ENCODE results near the gene NPTX1.
A peak's percentile ranks its signal among the peaks of the same experiment; 100 is the strongest.

NPTX1 gene

GRCh38 chr17:80503031-80503430 lies 26.6 kb upstream of the NPTX1 start:
- no peak for DNase-seq

GRCh38 chr17:80502578-80502877 lies 26.1 kb upstream of the NPTX1 start:
- DNase-seq = no peak

GRCh38 chr17:80501741-80502577 lies 25.6 kb upstream of the NPTX1 start:
- DNase-seq = no peak

- DNase-seq = no peak
Observed at GRCh38 chr17:80499961-80500665, 23.7 kb upstream of the NPTX1 start.

DNA sequence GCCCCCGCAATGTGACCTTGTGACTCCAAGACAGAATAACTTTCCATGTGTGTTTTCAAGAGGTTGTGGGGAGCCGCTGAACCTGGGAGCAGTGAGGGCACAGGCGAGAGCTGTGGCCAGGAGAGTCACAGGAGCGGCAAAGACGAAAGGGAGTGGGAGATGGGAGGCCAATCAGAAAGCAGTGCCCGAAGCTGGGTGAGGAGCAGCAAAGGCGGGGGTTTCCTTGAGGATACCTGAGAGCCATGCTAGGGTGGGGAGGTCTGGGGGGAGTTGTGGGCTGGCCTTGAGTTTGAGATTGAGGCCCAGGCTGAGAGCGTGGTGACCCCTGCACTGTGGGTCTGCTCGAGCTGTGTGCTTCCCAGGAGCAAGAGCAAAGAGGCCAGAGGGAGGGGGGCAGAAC lies 23.2 kb upstream of the NPTX1 start:
- DNase-seq = no peak

GRCh38 chr17:80498920-80499410 lies 22.6 kb upstream of the NPTX1 start:
- DNase-seq = no peak

- no peak for DNase-seq
Observed at GRCh38 chr17:80498242-80498919, 22.0 kb upstream of the NPTX1 start.

DNA sequence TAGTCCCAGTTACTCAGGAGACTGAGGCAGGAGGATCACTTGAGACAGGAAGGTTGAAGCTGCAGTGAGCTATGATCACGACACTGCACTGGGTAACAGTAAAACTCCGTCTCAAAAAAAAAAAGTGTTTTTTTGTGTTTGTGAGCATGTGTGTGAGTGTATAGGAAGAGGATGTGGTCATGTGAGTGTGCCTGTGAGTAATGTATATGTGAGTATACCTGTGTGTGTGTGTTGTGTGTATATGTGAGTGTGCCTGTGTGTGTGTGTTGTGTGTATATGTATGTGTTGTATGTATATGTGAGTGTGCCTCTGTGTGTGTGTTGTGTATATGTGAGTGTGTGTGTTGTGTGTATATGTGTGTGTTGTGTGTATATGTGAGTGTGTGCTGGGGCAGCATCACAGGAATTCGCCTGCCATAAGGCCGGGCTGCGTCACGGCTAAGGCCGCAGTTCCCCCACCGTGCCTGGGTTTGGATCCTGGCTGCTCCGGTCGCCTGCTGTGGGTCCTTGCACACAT lies 21.4 kb upstream of the NPTX1 start:
- DNase-seq = no peak

DNA sequence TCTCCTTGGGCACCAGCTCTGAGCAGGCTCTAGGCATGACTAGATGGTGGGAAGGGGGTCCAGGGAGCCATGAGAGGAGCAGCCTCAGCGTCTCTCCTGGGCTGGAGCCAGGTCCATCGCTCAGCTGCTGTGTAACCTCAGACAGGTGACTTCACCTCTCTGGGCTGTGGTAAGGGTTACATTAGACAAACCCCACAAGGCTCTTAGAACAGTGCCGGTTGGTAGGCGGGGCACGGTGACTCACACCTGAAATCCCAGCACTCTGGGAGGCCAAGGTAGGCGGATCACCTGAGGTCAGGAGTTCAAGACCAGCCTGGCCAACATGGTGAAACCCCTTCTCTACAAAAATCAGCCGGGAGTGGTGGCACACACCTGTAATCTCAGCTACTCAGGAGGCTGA lies 18.1 kb upstream of the NPTX1 start:
- DNase-seq = no peak

DNA sequence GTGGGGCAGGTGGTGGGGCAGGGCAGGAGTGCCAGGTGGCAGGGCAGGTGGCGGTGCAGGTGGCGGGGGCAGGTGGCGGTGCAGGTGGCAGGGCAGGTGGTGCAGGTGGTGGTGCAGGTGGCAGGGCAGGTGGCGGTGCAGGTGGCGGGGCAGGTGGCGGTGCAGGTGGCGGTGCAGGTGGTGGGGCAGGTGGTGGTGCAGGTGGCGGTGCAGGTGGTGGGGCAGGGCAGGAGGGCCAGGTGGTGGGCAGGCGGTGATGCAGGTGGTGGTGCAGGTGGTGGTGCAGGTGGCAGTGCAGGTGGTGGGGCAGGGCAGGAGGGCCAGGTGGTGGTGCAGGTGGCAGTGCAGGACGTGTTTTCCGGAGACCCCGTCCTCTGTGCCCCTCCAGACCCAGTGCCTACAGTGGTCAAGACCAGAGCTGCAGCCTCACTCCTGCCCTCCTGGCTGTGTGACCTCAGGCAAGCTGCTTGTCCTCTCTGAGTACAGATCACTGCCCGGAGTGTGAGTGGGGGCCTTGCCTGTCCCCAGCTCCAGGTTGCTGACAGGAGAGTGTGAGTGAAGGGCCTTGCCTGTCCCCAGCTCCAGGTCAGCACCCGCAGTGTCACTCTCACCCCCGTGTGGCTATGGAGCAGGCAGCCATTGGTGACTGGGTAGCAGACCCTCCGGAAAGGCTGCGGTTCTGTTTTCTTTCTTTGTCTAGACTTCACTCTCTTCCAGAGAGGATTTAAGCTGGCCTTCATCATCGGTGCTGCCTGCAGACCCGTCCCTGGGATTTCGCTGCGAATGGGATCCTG lies 16.1 kb upstream of the NPTX1 start:
- DNase-seq = no peak

DNA sequence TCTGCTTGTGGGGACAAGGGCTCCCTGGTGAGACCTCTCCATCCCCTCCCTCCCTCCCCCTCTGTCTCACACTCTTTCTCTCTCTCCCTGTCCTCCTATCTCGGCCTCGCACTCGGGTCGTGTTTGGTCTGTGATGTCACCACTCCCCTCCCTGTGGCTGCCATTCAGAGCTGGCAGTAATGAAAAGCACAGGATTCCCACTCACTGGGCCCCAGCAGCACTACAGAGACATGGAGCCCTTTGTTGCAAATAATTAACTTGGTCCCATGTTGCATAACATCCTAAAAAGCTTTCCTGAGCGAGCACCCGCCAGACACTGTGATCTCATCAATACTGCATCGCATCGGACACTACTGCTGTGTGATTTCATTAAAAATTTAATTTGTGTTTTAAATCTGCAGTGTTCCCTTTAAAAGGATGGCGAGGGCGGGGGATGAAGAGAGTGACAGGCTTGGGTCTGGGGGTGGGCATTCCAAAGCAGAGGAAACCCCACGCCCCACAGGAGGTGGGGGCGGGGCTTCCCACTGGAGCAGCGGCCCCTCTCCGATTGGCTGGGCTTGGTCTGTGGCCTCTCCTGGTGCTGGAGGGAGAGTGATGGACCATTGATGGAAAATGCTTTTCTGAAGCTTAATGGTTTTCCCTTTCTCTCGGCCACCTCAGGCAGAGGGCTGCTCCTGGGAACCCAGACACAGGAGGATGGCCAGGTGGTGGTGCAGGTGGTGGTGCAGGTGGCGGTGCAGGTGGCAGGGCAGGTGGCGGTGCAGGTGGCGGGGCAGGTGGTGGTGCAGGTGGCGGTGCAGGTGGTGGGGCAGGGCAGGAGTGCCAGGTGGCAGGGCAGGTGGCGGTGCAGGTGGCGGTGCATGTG lies 15.3 kb upstream of the NPTX1 start:
- peak; percentile 10 for DNase-seq

DNA sequence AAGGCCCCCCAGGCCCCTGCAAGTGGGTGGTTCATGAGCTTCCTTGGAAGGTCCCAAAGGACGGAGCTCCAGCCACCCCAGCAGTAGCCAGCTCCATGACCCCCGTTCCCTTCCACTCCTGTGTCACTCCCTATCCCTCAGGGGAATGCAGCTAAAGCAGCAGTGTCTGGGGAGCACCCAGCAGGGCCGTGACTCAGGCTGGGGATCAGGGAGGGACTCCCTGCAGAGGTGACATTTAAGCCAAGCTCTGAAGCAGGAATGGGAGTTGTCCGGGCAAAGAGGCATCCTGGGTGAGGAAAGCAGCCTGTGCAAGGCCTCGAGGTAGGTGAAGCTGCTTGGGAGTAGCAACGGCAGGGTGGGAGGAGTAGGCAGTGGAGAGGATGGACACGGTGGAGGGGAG lies 11.1 kb upstream of the NPTX1 start:
- DNase-seq = no peak

GRCh38 chr17:80486692-80487091 lies 10.3 kb upstream of the NPTX1 start:
- no peak for DNase-seq

DNA sequence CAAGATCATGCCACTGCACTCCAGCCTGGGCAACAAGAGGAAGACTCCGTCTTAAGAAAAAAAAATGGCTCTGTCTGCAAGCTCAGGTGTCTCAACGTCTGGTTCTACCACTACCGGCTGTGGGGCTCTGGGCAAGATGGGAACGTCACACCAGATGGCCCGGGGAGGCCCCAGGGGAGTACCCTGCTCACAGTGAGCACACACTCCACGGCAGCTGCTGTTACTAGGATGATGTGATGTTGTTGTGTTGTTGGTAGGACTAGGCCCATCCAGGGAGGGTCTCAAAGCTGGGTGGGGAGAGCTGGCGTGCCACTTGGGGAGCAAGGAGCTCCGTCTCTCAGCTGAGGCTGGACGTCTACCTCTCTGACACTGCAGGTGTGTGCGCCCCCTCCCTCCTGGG lies 9.4 kb upstream of the NPTX1 start:
- no peak for DNase-seq

DNA sequence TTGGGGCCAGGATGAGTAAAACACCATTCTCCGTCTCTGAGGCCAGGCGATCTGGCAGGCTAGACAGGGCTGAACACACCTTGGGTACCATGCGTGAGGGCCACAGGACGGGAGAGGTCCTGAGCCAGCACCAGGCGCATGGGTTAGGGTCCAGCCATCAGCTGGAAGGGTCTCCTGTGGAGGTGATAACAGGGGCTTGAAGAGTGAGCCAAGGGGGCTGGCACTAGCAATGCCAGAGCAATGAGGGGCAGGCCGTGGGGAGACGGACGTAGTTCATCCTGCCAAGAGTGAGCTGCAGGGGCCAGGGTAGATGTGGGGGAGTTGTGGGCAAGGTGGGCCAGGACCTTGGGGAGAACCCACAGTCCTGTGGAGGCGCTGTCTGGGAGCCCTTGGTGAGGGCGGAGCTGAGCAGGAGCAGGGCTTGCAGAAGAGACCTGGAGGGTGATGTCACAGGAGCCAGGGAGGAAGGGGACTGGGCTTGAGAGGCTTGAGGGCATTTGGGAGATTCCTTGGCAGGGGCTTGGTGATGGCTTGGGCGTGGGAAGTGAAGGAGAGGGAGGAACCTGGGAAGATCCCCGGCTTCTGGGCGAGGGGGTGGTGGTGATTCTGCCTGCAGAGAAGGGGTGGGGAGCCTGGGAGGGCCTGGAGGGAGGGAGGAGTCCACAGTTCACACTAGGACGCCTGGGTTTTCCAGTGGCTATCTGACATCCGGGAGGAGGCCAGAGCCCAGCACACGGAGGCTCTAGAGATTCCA lies 6.3 kb upstream of the NPTX1 start:
- DNase-seq = no peak

DNA sequence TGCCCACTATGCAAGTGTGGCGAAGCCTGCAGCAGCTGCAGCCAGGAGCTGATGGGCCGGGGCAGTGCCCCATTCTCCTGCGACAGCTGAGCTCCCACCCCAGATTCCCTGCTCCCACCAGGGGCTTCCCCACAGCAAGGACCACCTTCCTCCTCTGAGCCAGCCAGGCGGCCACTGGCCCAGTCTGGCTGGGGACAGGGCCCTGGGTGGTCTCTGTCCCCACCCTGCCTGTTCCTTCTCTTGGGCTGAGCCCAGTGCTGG lies 5.6 kb upstream of the NPTX1 start:
- no peak for DNase-seq

DNA sequence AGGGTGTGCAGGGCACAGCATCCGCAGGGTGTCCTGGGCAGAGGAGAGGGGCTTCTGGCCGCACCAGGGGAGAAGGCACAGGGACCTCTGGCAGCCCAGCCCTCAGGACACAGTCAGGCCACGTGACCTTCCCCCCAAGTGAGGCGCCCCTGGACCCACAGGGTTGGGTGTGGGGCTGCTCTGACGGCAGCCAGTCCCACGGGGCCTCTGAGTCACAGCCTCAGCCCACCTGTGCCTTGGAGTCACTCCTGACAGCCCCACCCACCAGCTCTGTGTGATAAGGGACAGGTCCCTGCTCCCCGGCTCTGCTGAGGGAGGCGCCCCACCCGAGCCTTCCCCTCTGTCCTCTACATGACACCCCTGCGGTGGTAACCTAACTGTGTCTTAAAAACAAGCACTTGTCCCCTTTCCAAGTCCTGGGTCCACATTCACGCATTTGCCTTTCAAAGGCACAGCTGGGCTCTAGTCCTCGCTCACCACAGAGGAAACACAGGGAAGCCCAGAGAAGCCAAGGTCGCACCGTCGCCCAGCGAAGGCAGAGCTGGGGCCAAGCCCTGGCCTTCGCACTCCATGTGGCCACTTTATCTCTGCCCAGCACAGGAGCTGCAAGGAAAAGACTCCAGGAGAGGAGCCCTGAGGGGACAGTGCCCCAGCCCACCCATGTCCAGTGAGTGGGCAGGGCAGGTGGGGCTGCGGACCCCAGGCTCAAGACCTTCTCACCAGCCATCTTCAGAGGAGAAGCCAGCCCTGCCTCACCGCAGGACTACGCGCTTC lies 5.1 kb upstream of the NPTX1 start:
- DNase-seq = no peak

- no peak for DNase-seq
Observed at GRCh38 chr17:80480248-80480647, 3.8 kb upstream of the NPTX1 start.

GRCh38 chr17:80479246-80479566 lies 2.8 kb upstream of the NPTX1 start:
- DNase-seq = no peak

GRCh38 chr17:80478487-80479245 lies 2.3 kb upstream of the NPTX1 start:
- no peak for DNase-seq
